GM12878 (cell line): ENCODE measurements around the gene NXN. TPM values are rescaled to one million over a fixed set of nuclear protein-coding genes. Genes with fewer than 3 reads are reported as not detected.

Experiments used
- ATAC-seq: fragments of 200-7000 bp; cut with Tn5 transposase; 3 replicates; pipeline ENCODE4 v1.9.1; 2020; ENCODE audit warnings: mild to moderate bottlenecking, moderate library complexity
- BruUV-seq: library from RNA; stranded (reverse); fragments of 400-500 nt; replicated peaks from 2 replicates; lab custom pipeline; 2021; lab: Mats Ljungman, UMichigan
- CTCF ChIA-PET: fragments of 300-600 bp; sonication (Branson Sonifier 250); formaldehyde crosslinking; extraction: SDS; loops from one replicate; lab custom pipeline; 2021; ENCODE audit warnings: inconsistent platforms; lab: Yijun Ruan, JAX
- POLR2A ChIA-PET: fragments of 350-600 bp; formaldehyde crosslinking; extraction: SDS; loops from one replicate; lab custom pipeline; 2021; ENCODE audit warnings: inconsistent platforms; lab: Charles Lee
- RAD21 ChIA-PET: fragments of 300-600 bp; sonication (Branson Sonifier 250); formaldehyde crosslinking; loops from one replicate; lab custom pipeline; 2023; ENCODE audit warnings: antibody characterized with exemption; ENCODE audit not compliant: unreplicated experiment; lab: Charles Lee
- SMC1A ChIA-PET: fragments of 300-600 bp; sonication (Branson Sonifier 250); formaldehyde crosslinking; loops from one replicate; lab custom pipeline; 2023; ENCODE audit not compliant: unreplicated experiment, uncharacterized antibody; lab: Charles Lee
- DNase-seq: peaks from one replicate; pipeline ENCODE4 v3.0.0-alpha.2; 2011; ENCODE audit warnings: low read depth, low spot score
- FAIRE-seq: peaks from 3 replicates; lab custom pipeline; 2011; peaks lifted over from hg19 to GRCh38; lab: Jason Lieb, UNC
- H2AFZ ChIP-seq: 2 replicates; pipeline ENCODE4 v1.6.0; 2011; ENCODE audit warnings: low read depth, low read length, control low read depth; ENCODE audit not compliant: control insufficient read depth
- H3K27ac ChIP-seq: 2 replicates; pipeline ENCODE4 v1.5.1; 2011; ENCODE audit warnings: control low read depth; ENCODE audit not compliant: control insufficient read depth, insufficient read depth
- H3K27me3 ChIP-seq, 2 experiments: replicated peaks in 1 of 2; 2 replicates each; pipeline versions ENCODE4 v1.6.0 to v1.6.1; 2011; ENCODE audit warnings: low read length in 1 of 2; ENCODE audit not compliant: control insufficient read depth in 2 of 2, insufficient read depth in 2 of 2
- H3K36me3 ChIP-seq, 2 experiments: 2 replicates each; pipeline ENCODE4 v1.5.1; 2011; ENCODE audit warnings: low read length in 1 of 2; ENCODE audit not compliant: control insufficient read depth in 2 of 2, insufficient read depth in 2 of 2
- H3K4me1 ChIP-seq: 2 replicates; pipeline ENCODE4 v1.6.1; 2011; ENCODE audit warnings: mild to moderate bottlenecking, low read length, moderate library complexity, mixed read lengths; ENCODE audit not compliant: control insufficient read depth, insufficient read depth
- H3K4me2 ChIP-seq: 2 replicates; pipeline ENCODE4 v1.6.0; 2011; ENCODE audit warnings: control low read depth; ENCODE audit not compliant: control insufficient read depth, insufficient read depth
- H3K4me3 ChIP-seq: fragments of 200-600 bp; sonication (generic); 2 replicates; pipeline ENCODE4 v1.5.1; 2016
- H3K79me2 ChIP-seq: 2 replicates; pipeline ENCODE4 v1.6.0; 2011; ENCODE audit warnings: low read length; ENCODE audit not compliant: control insufficient read depth, insufficient read depth
- H3K9ac ChIP-seq: 2 replicates; pipeline ENCODE4 v1.8.0; 2011; ENCODE audit warnings: low read length, control low read depth, mixed read lengths; ENCODE audit not compliant: control insufficient read depth, insufficient read depth
- H3K9me3 ChIP-seq: replicated peaks from 3 replicates; pipeline ENCODE4 v1.5.1; 2011; ENCODE audit warnings: mild to moderate bottlenecking, low read length; ENCODE audit not compliant: control insufficient read depth, insufficient read depth
- H4K20me1 ChIP-seq: 2 replicates; pipeline ENCODE4 v1.6.0; 2011; ENCODE audit not compliant: control insufficient read depth, insufficient read depth
- CTCF ChIP-seq, 3 experiments: IDR thresholded peaks in 2 of 3; conservative IDR thresholded peaks in 1 of 3; 2 replicates each; pipeline ENCODE4 v1.5.1; 2011; ENCODE audit warnings: low read depth in 3 of 3, low read length in 3 of 3, mild to moderate bottlenecking in 3 of 3, control low read depth in 2 of 3, moderate library complexity in 2 of 3, inconsistent platforms in 1 of 3, mixed read lengths in 1 of 3; ENCODE audit not compliant: control insufficient read depth in 2 of 3, insufficient read depth in 1 of 3; ENCODE audit errors: extremely low read depth in 1 of 3
- HCFC1 ChIP-seq: fragments of 150-350 bp; IDR thresholded peaks from 2 replicates; pipeline ENCODE4 v1.6.1; 2014; ENCODE audit warnings: low read length
- HDAC2 ChIP-seq: fragments of 200-600 bp; sonication (generic); IDR thresholded peaks from 2 replicates; pipeline ENCODE4 v1.6.1; 2017
- KAT2A ChIP-seq: conservative IDR thresholded peaks from 2 replicates; pipeline ENCODE4 v1.6.1; 2011; ENCODE audit warnings: low read depth, low read length; ENCODE audit not compliant: control insufficient read depth
- KDM1A ChIP-seq: fragments of 200-600 bp; sonication (generic); IDR thresholded peaks from 2 replicates; pipeline ENCODE4 v1.6.1; 2016; ENCODE audit warnings: borderline replicate concordance
- NFYA ChIP-seq: IDR thresholded peaks from 2 replicates; pipeline ENCODE4 v1.6.1; 2011; ENCODE audit warnings: low read depth, mild to moderate bottlenecking, low read length, improper control_type of control experiment, borderline replicate concordance
- USF1 ChIP-seq: IDR thresholded peaks from 2 replicates; pipeline ENCODE4 v1.6.1; 2011; ENCODE audit warnings: borderline replicate concordance, low read depth, mild to moderate bottlenecking, moderate library complexity, mixed read lengths, low read length; ENCODE audit not compliant: insufficient read depth; ENCODE audit errors: extremely low read length
- ZNF622 ChIP-seq: fragments of 450-650 bp; IDR thresholded peaks from 2 replicates; pipeline ENCODE4 v1.6.1; 2017; ENCODE audit warnings: mild to moderate bottlenecking, inconsistent platforms
- WGBS: methylation state at CpG from one replicate; pipeline ENCODE4 v1.1.6; 2016; ENCODE audit warnings: low lambda C conversion rate; ENCODE audit not compliant: insufficient replicate concordance, insufficient coverage; ENCODE audit errors: missing lambda C conversion rate; 5-methylcytosine and 5-hydroxymethylcytosine counted together
- in situ Hi-C: fragments of 300-500 bp; cut with MboI; formaldehyde crosslinking; loops from 9 replicates; pipeline ENCODE4 v1.14.3; 2018; ENCODE audit warnings: mixed read lengths
- intact Hi-C: fragments of 100-400 bp; cut with micrococcal nuclease; formaldehyde crosslinking; loops from one replicate; pipeline ENCODE4 v1.14.2; 2022; ENCODE audit not compliant: unreplicated experiment
- polyA plus RNA-seq, 11 experiments: library from polyadenylated mRNA; depleted of rRNA in 4 of 11; unstranded in 6 of 11; stranded (reverse) in 5 of 11; fragments of >200 nt; fragmentation: Nextera tagmentation in 4 of 11; fragmentation: Illumina TruSeq in 1 of 11; extraction: Ambion mirVana in 4 of 11; extraction: Trizol in 1 of 11; gene quantifications; 1 replicate in 1 of 11; 2 replicates in 10 of 11; pipeline versions ENCODE4 v1.2.1 to v1.2.3, GENCODE V29; 2011 to 2016; ENCODE audit warnings: inconsistent platforms in 2 of 11, missing spikeins in 2 of 11, low read depth in 1 of 11
- total RNA-seq, 4 experiments: library from RNA; depleted of rRNA in 3 of 4; stranded (reverse); fragments of >200 nt in 3 of 4; fragmentation: Illumina TruSeq in 1 of 4; extraction: Trizol in 1 of 4; gene quantifications; 2 replicates each; pipeline versions ENCODE4 v1.2.1 to v1.2.3, GENCODE V29; 2013 to 2021
- TF ChIP-seq, protein P1 (sequence below): fragments of 450-650 bp; IDR thresholded peaks from 2 replicates; pipeline ENCODE4 v1.6.1; 2018; ENCODE audit warnings: mild to moderate bottlenecking, low read depth, moderate library complexity; ENCODE audit not compliant: partially characterized antibody
- TF ChIP-seq, protein P2 (sequence below): IDR thresholded peaks from 2 replicates; pipeline ENCODE4 v1.6.1; 2012; ENCODE audit warnings: low read depth, low read length, improper control_type of control experiment
- TF ChIP-seq, protein P3 (sequence below): IDR thresholded peaks from 2 replicates; pipeline ENCODE4 v1.6.1; 2012; ENCODE audit warnings: mild to moderate bottlenecking, low read depth, low read length

NXN gene
- total and polyA plus RNA-seq, 10 of the 15 experiments (the other 5 are each of a cell fraction or from before 2014, with no cell fraction given): 0.04 to 1.2 (median 0.30) TPM

DNA sequence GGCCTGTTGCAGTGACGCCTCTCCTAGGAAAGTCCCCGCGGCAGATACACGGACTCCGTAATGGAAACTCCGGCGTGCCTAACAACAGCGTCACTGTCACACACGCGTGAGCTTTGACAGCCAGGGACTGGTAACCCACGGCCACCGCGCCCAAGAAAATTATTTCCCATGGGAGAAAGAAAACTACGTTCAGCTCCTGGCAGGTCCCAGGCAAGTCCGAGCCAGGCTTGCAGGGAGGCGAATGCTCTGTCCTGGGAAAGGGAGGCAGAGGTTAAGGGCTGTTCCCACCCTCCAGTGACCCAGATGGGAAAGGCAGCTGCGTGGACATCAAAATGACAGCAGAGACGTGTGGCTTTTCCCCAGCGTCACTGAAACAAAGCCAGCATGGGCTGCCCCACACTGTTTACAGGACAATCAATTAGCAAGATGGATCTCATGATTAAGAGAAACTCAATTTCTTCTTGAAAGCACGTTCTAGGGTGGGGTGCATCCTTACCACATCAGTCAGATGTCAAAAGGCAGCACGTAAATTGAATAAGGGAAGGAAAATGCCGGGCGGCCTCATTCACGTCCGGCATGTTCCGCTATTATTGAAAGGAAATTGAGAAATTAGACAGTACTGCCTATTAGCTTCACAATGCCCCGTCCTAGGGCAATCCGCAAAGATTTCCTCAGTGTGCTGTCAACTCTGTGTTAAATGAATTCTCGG lies 82.5 kb downstream of the NXN start (continued):
- TF ChIP-seq, protein P1, sequence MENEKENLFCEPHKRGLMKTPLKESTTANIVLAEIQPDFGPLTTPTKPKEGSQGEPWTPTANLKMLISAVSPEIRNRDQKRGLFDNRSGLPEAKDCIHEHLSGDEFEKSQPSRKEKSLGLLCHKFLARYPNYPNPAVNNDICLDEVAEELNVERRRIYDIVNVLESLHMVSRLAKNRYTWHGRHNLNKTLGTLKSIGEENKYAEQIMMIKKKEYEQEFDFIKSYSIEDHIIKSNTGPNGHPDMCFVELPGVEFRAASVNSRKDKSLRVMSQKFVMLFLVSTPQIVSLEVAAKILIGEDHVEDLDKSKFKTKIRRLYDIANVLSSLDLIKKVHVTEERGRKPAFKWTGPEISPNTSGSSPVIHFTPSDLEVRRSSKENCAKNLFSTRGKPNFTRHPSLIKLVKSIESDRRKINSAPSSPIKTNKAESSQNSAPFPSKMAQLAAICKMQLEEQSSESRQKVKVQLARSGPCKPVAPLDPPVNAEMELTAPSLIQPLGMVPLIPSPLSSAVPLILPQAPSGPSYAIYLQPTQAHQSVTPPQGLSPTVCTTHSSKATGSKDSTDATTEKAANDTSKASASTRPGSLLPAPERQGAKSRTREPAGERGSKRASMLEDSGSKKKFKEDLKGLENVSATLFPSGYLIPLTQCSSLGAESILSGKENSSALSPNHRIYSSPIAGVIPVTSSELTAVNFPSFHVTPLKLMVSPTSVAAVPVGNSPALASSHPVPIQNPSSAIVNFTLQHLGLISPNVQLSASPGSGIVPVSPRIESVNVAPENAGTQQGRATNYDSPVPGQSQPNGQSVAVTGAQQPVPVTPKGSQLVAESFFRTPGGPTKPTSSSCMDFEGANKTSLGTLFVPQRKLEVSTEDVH: no peak
- TF ChIP-seq NFYA: no peak
- no peak for TF ChIP-seq KDM1A
- no peak for TF ChIP-seq USF1

DNA sequence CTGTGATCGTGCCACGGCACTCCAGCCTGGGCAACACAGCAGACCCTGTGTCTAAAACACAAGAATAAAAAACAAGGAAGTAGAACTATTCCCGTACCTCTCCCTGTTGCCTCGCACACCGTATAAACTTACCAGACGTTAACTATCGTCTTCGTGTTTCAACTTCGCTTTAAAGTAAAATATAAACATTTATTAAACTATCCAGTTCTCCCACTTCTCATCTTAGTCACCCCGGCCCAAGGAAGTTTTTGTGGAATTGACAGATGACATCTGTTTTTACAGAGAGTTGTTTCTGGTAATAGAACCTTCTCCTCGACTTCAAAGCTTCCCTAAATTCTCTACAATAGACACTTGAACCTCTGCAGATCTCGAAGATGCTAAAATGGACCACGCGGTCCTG lies 83.1 kb downstream of the NXN start:
- no peaks in the 10 kb centered on the region for H3K36me3 ChIP-seq
- no peak overlapping the region for H3K4me2 ChIP-seq
- ChIA-PET CTCF (no interaction called here), POLR2A (no interaction called here), SMC1A (no interaction called here), RAD21 (interaction anchor here (0.6 kb wide), 1 partner anchor 62 kb away, joined by 3 read pairs; no protein-coding TSS in a partner anchor)
- ATAC-seq (no peak), FAIRE-seq (no peak), DNase-seq (no peak)
- no peak overlapping the region for H3K27ac ChIP-seq
- H2AFZ ChIP-seq: no peak overlapping the region
- H3K4me1 ChIP-seq: no peaks in the 10 kb centered on the region
- H3K9me3 ChIP-seq: no peaks in the 10 kb centered on the region
- intact Hi-C loops (no loop called here), in situ Hi-C loops (no loop called here)
- H4K20me1 ChIP-seq: no peaks in the 10 kb centered on the region
- WGBS: 47% methylated on average over 14 of the region's 14 CpGs
- H3K4me3 ChIP-seq: no peak overlapping the region
- no peaks in the 10 kb centered on the region; a peak in 2 of 4 replicates for H3K27me3 ChIP-seq
- BruUV-seq: no TSS peak
- no peaks in the 10 kb centered on the region for H3K79me2 ChIP-seq
- no peak overlapping the region for H3K9ac ChIP-seq
- no peak for TF ChIP-seq HDAC2
- TF ChIP-seq, protein P2, sequence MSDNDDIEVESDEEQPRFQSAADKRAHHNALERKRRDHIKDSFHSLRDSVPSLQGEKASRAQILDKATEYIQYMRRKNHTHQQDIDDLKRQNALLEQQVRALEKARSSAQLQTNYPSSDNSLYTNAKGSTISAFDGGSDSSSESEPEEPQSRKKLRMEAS: no peak
- no peak for TF ChIP-seq KAT2A
- TF ChIP-seq CTCF (IDR thresholded peaks at IDR 0.05 in 2 of 3, conservative IDR thresholded peaks at IDR 0.05 in 1 of 3; ENCODE audit: control insufficient read depth in 2 of 3, extremely low read depth in 1 of 3, insufficient read depth in 1 of 3, low read depth in 3 of 3, low read length in 3 of 3): no peak
- TF ChIP-seq HCFC1: no peak
- TF ChIP-seq ZNF622: no peak
- TF ChIP-seq, protein P3, sequence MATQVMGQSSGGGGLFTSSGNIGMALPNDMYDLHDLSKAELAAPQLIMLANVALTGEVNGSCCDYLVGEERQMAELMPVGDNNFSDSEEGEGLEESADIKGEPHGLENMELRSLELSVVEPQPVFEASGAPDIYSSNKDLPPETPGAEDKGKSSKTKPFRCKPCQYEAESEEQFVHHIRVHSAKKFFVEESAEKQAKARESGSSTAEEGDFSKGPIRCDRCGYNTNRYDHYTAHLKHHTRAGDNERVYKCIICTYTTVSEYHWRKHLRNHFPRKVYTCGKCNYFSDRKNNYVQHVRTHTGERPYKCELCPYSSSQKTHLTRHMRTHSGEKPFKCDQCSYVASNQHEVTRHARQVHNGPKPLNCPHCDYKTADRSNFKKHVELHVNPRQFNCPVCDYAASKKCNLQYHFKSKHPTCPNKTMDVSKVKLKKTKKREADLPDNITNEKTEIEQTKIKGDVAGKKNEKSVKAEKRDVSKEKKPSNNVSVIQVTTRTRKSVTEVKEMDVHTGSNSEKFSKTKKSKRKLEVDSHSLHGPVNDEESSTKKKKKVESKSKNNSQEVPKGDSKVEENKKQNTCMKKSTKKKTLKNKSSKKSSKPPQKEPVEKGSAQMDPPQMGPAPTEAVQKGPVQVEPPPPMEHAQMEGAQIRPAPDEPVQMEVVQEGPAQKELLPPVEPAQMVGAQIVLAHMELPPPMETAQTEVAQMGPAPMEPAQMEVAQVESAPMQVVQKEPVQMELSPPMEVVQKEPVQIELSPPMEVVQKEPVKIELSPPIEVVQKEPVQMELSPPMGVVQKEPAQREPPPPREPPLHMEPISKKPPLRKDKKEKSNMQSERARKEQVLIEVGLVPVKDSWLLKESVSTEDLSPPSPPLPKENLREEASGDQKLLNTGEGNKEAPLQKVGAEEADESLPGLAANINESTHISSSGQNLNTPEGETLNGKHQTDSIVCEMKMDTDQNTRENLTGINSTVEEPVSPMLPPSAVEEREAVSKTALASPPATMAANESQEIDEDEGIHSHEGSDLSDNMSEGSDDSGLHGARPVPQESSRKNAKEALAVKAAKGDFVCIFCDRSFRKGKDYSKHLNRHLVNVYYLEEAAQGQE: no peak
